Fibroblast of lung (primary cell): ENCODE data around the gene ACTA1. TPM values are rescaled to one million over a fixed set of nuclear protein-coding genes. Genes with fewer than 3 reads are reported as not detected.

Source experiments
- DNase-seq, 2 donors: peaks; one replicate each; pipeline versions ENCODE4 v3.0.0 to v3.0.0-alpha.2; 2010; ENCODE audit warnings: low read depth in 2 of 2
- H2AFZ ChIP-seq: 2 replicates; pipeline ENCODE4 v1.5.1; 2012; ENCODE audit warnings: low read length, control low read depth, inconsistent platforms
- H3K27ac ChIP-seq: 2 replicates; pipeline ENCODE4 v1.5.1; 2011; ENCODE audit warnings: low read length, control low read depth; ENCODE audit not compliant: insufficient read depth
- H3K27me3 ChIP-seq: 2 replicates; pipeline ENCODE4 v1.5.1; 2011; ENCODE audit warnings: mild to moderate bottlenecking, low read length; ENCODE audit not compliant: control insufficient read depth, insufficient read depth
- H3K36me3 ChIP-seq: 2 replicates; pipeline ENCODE4 v1.5.1; 2011; ENCODE audit warnings: low read length; ENCODE audit not compliant: control insufficient read depth, insufficient read depth
- H3K4me1 ChIP-seq: 2 replicates; pipeline ENCODE4 v1.5.1; 2011; ENCODE audit warnings: low read length; ENCODE audit not compliant: control insufficient read depth, insufficient read depth; ENCODE audit errors: extremely low read depth
- H3K4me2 ChIP-seq: 2 replicates; pipeline ENCODE4 v1.5.1; 2011; ENCODE audit warnings: low read length, control low read depth; ENCODE audit not compliant: insufficient read depth; ENCODE audit errors: extremely low read depth
- H3K4me3 ChIP-seq, 4 experiments: fragments of 200-600 bp in 1 of 4; sonication (generic) in 1 of 4; replicated peaks in 1 of 4; 2 replicates each; pipeline ENCODE4 v1.5.1; 2011 to 2016; ENCODE audit warnings: low read length in 4 of 4, low read depth in 3 of 4, mild to moderate bottlenecking in 3 of 4, control low read depth in 2 of 4, inconsistent platforms in 1 of 4, mixed read lengths in 1 of 4; ENCODE audit not compliant: insufficient read depth in 1 of 4; ENCODE audit errors: control extremely low read depth in 1 of 4
- H3K79me2 ChIP-seq: 2 replicates; pipeline ENCODE4 v1.5.1; 2012; ENCODE audit warnings: mild to moderate bottlenecking, low read length, inconsistent platforms; ENCODE audit not compliant: control insufficient read depth, insufficient read depth
- H3K9ac ChIP-seq: 2 replicates; pipeline ENCODE4 v1.5.1; 2011; ENCODE audit warnings: mild to moderate bottlenecking, low read length, control low read depth; ENCODE audit not compliant: insufficient read depth
- H3K9me3 ChIP-seq: 2 replicates; pipeline ENCODE4 v1.5.1; 2012; ENCODE audit warnings: low read depth, low read length; ENCODE audit not compliant: control insufficient read depth, insufficient read depth
- H4K20me1 ChIP-seq: 2 replicates; pipeline ENCODE4 v1.5.1; 2011; ENCODE audit warnings: low read length; ENCODE audit not compliant: control insufficient read depth, insufficient read depth; ENCODE audit errors: extremely low read depth
- CTCF ChIP-seq, 2 donors: IDR thresholded peaks in 1 of 2; conservative IDR thresholded peaks in 1 of 2; 1 replicate in 1 of 2; 2 replicates in 1 of 2; pipeline ENCODE4 v1.5.1; 2011 to 2012; ENCODE audit warnings: low read length in 2 of 2, control low read depth in 1 of 2, inconsistent platforms in 1 of 2, low read depth in 1 of 2, mild to moderate bottlenecking in 1 of 2
- EZH2 ChIP-seq: IDR thresholded peaks from 2 replicates; pipeline ENCODE4 v1.5.1; 2012; ENCODE audit warnings: low read length, control low read depth, mild to moderate bottlenecking; ENCODE audit errors: missing control alignments
- polyA plus RNA-seq, 2 donors: library from polyadenylated mRNA; depleted of rRNA in 1 of 2; stranded (reverse) in 1 of 2; unstranded in 1 of 2; fragments of >200 nt; gene quantifications; 2 replicates each; pipeline ENCODE4 v1.2.1, GENCODE V29; 2011 to 2012; ENCODE audit warnings: missing spikeins in 1 of 2
- total RNA-seq: library from RNA; depleted of rRNA; stranded (reverse); fragments of >200 nt; gene quantifications from 2 replicates; pipeline ENCODE4 v1.2.1, GENCODE V29; 2014

The ACTA1 gene
- total and polyA plus RNA-seq, 2 donors (not counting 1 experiment from before 2014, with no cell fraction given): not detected

- H3K4me1 ChIP-seq: no peaks in the 10 kb centered on the region
- H4K20me1 ChIP-seq: no peaks in the 10 kb centered on the region
- H3K9ac ChIP-seq: no peak overlapping the region
- H3K36me3 ChIP-seq: peaks cover 6% of the 10 kb centered on the region
- no peak overlapping the region for H2AFZ ChIP-seq
- no peaks in the 10 kb centered on the region for H3K27me3 ChIP-seq
- H3K9me3 ChIP-seq: no peaks in the 10 kb centered on the region
- H3K79me2 ChIP-seq: no peaks in the 10 kb centered on the region
- TF ChIP-seq CTCF (conservative IDR thresholded peaks at IDR 0.05 in 1 of 2, IDR thresholded peaks at IDR 0.05 in 1 of 2; ENCODE audit: low read depth in 1 of 2, low read length in 2 of 2): no peak
- no peak for TF ChIP-seq EZH2
- no peak overlapping the region for H3K4me3 ChIP-seq
- H3K4me2 ChIP-seq: no peak overlapping the region
- no peak for DNase-seq
- no peak overlapping the region for H3K27ac ChIP-seq
Measured at GRCh38 chr1:229466887-229467286, 33.0 kb upstream of the ACTA1 start.

- H3K36me3 ChIP-seq: peaks cover 6% of the 10 kb centered on the region
- no peak overlapping the region for H3K9ac ChIP-seq
- H3K4me2 ChIP-seq: no peak overlapping the region
- no peaks in the 10 kb centered on the region for H3K79me2 ChIP-seq
- no peak overlapping the region for H3K4me3 ChIP-seq
- no peak for TF ChIP-seq CTCF (conservative IDR thresholded peaks at IDR 0.05 in 1 of 2, IDR thresholded peaks at IDR 0.05 in 1 of 2; ENCODE audit: low read depth in 1 of 2, low read length in 2 of 2)
- no peak overlapping the region for H2AFZ ChIP-seq
- no peaks in the 10 kb centered on the region for H4K20me1 ChIP-seq
- H3K27ac ChIP-seq: no peak overlapping the region
- no peaks in the 10 kb centered on the region for H3K9me3 ChIP-seq
- H3K4me1 ChIP-seq: no peaks in the 10 kb centered on the region
- DNase-seq: no peak
- no peaks in the 10 kb centered on the region for H3K27me3 ChIP-seq
Measured at GRCh38 chr1:229464672-229465071, 30.8 kb upstream of the ACTA1 start.

GRCh38 chr1:229461032-229461668, 27.3 kb upstream of the ACTA1 start:
- no peaks in the 10 kb centered on the region for H3K4me1 ChIP-seq
- H3K4me2 ChIP-seq: no peak overlapping the region
- TF ChIP-seq EZH2: no peak
- TF ChIP-seq CTCF (conservative IDR thresholded peaks at IDR 0.05 in 1 of 2, IDR thresholded peaks at IDR 0.05 in 1 of 2; ENCODE audit: low read depth in 1 of 2, low read length in 2 of 2): no peak
- peaks cover 2% of the 10 kb centered on the region for H3K36me3 ChIP-seq
- no peak overlapping the region for H3K27ac ChIP-seq
- no peak for DNase-seq
- no peaks in the 10 kb centered on the region for H3K9me3 ChIP-seq
- H3K27me3 ChIP-seq: no peaks in the 10 kb centered on the region
- H3K9ac ChIP-seq: no peak overlapping the region
- no peak overlapping the region for H2AFZ ChIP-seq
- H3K4me3 ChIP-seq: no peak overlapping the region
- no peaks in the 10 kb centered on the region for H4K20me1 ChIP-seq
- no peaks in the 10 kb centered on the region for H3K79me2 ChIP-seq
